Heart left ventricle (tissue), 13 donors: ENCODE results near the gene POLH.

Source experiments
- CTCF ChIP-seq, 12 donors: fragments of 200-600 bp; sonication (generic) in 4 of 12; IDR thresholded peaks; one replicate each; pipeline versions ENCODE4 v1.5.0 to v1.8.0; 2018 to 2022; ENCODE audit warnings: antibody characterized with exemption in 12 of 12, mild to moderate bottlenecking in 5 of 12
- POLR2A ChIP-seq, 2 donors: fragments of 450-650 bp; IDR thresholded peaks; one replicate each; pipeline ENCODE4 v1.6.1; 2017; ENCODE audit warnings: antibody characterized with exemption in 2 of 2, mild to moderate bottlenecking in 2 of 2, moderate library complexity in 2 of 2
- donor health status: ischemic (EF 13 %, LVEDD 7.1; RV severe dilation, severe dysfunction).
- donor health status: DM: no; HTN: yes; CAD: no.
- donor health status: DM: no; HTN: no; CAD: no.
- donor health status: ischemic (EF 25% LVEDD 6.9; RV normal size, moderate dysfunction).
- donor health status: ischemic (EF 25% LVEDD 5.7; RV mildly dilated, moderate dysfunction).
- donor health status: ischemic (EF 35%, LVEDD 5.7; RV mildly dilated, moderate dysfunction).
- donor health status: nonischemic (EF 11% LVEDD 7.7; RV severe dilation, severe dysfunction).
- donor health status: DM: yes; HTN: yes; CAD: no.
- donor health status: PGD.
- donor health status: ischemic (EF 29% LVEDD 5.4; RV normal size, mild dysfunction).
- donor health status: nonischemic (EF 23%, LVEDD 6.1; RV moderate dilation, normal function).

GRCh38 chr6:43582911-43583310, 6.9 kb downstream of the POLH start:
- TF ChIP-seq POLR2A (IDR thresholded peaks at IDR 0.05) (no peak), CTCF (IDR thresholded peaks at IDR 0.05) (no peak)
